NCI-H2081 (cell line): ENCODE measurements around the gene DHX40.
"Not testable (repeated sequence)": the region's sequence is repeated elsewhere in the genome, so short reads cannot be mapped to it uniquely, and the experiment has no call there.

Experiments used
- DNase-seq, 2 experiments: peaks; one replicate each; lab custom pipeline; 2025; lab: John Stamatoyannopoulos, UW

DHX40 gene

DNA sequence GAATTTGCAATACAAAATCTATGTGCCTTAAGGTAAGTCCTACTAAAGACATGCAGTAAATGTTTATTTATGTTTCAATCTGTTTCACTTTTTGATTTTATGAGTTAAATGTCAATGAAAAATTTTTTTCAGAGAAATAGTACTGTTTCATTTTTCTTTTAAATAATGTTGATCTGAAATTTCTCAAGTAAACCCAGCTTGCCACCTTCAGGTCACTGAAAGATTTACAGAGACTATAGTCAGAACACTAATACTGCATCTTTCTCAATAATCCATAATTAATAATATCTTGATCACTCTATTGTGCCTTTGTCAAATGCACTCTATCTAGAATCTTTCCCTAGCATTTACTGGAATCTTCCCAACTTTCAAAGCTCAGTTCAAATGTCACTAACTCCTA is 6.5 kb upstream of the DHX40 start:
- DNase-seq, result no peak

- DNase-seq, result peak in 1 of 2 experiments; percentile 2
Observed at GRCh38 chr17:59561042-59561441, 4.4 kb upstream of the DHX40 start.

- peak; percentile 78 to 88 for DNase-seq
Observed at GRCh38 chr17:59565959-59566324, 532 bp downstream of the DHX40 start.

GRCh38 chr17:59569151-59569550 is 3.7 kb downstream of the DHX40 start:
- DNase-seq, result not testable (repeated sequence)

- no peak for DNase-seq
Observed at GRCh38 chr17:59572301-59572924, 7.0 kb downstream of the DHX40 start.

- not testable (repeated sequence) for DNase-seq
Observed at GRCh38 chr17:59584168-59584567, 18.8 kb downstream of the DHX40 start.

- no peak for DNase-seq
Observed at GRCh38 chr17:59600169-59600568, 34.8 kb downstream of the DHX40 start.

DNA sequence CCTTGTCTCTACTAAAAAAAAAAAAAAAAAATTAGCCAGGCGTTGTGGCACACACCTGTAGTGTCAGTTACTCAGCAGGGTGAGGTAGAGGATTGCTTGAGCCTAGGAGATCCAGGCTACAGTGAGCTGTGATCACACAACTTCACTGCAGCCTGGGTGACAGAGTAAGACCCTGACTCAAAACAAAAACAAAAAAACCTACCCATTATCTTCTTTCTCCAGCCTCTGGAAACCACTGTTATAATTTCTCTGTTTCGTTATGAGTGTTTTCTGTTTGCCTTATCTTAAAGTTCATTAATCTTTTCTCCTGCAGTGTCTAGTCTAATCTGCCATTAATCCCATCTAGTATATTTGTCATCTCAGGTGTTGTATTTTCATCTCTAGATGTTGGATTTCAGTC is 35.7 kb downstream of the DHX40 start:
- DNase-seq, result no peak

- DNase-seq, result no peak
Observed at GRCh38 chr17:59607061-59607460, 41.7 kb downstream of the DHX40 start.

DNA sequence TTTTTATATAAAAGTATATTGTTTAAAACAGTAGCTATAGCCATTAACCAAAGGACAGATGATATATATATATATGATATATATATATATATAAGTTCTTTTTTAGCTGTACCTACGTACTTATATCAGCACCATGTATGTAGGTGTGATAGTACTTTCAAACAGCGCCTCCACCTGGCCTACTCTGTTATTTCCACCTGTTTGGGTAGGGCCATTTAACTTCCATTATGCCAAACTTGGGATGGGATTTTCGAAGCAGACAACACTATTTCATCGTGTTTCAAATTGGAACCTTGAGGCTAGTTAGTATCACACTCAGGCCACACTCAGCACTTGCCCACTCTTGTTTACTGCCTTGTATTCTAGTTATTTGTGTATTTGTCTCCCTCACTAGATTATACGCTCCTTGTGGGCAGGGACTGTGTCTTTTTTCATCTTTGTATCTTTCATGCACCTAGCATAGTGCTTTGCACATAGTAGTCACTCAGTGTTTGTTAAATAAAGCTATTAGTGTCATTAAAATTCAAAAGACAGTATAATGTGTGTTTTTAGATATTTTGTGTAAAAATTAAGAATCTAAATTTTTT is 42.5 kb downstream of the DHX40 start:
- DNase-seq, result no peak

GRCh38 chr17:59611503-59611902 is 46.1 kb downstream of the DHX40 start:
- no peak for DNase-seq

DNA sequence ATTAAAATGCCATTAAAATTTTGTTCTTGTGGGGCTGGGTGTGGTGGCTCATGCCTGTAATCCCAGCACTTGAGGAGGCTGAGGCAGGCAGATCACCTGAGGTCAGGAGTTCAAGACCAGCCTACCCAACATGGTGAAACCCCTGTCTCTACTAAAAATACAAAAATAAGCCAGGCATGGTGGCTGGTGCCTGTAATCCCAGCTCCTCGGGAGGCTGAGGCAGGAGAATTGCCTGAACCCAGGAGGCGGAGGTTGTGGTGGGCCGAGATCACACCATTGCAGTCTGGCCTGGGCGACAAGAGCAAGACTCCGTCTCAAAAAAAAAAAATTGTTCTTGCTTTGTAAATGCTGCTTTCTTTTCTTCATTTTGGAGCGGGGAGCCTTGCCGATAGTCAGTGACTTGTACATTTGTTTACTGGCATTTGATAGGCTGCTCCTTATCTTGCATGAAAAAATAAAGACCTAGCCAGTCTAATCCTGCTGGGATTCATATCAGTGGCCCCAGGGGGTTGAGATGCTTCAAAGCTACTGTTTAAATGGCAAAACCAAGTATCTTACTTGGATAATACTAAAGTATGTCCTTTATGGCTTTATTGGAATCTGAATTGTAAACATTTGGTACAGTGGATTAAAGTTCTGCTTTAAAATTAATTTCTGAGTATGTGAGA is 51.0 kb downstream of the DHX40 start:
- DNase-seq, result no peak

DNA sequence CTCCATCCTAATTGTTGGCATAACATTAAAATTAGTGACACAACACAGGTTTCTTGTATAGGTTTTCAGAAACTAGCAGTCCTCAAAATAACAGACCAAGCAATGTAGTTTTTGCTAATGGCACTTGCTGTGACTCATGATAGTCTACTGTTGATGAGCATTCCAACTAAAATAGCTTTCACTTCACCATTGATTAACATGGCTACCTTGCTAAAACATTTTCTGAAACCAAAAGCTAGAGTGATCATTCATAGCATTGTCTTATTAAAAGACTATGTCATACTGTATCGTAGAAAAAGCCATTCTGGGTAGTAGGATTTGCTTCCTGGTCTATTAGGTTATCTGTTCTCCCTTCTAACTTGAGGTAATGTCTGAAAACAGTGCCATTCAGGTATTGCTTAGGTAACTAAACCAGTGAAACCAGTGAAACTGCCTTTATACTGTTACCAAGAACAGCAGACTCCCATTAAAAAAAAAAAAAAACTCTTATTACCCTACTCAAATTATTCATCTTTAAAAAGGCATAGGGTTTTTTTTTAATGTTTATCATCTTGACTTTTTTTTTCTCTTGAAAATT is 51.8 kb downstream of the DHX40 start:
- no peak for DNase-seq

DNA sequence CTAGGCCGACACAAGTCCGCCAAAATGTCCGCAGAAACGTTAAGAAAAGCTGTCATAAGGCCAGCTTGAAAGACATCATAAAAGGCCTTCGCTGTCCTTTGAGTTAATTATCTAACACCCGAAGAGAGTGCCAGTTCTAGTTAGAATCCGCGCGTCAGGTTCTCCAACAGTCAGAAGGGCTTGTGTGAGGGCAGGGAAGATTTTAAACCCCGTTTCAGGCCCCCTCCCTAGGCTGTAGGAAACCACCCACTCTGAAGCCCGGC is 53.6 kb downstream of the DHX40 start:
- no peak for DNase-seq

DNA sequence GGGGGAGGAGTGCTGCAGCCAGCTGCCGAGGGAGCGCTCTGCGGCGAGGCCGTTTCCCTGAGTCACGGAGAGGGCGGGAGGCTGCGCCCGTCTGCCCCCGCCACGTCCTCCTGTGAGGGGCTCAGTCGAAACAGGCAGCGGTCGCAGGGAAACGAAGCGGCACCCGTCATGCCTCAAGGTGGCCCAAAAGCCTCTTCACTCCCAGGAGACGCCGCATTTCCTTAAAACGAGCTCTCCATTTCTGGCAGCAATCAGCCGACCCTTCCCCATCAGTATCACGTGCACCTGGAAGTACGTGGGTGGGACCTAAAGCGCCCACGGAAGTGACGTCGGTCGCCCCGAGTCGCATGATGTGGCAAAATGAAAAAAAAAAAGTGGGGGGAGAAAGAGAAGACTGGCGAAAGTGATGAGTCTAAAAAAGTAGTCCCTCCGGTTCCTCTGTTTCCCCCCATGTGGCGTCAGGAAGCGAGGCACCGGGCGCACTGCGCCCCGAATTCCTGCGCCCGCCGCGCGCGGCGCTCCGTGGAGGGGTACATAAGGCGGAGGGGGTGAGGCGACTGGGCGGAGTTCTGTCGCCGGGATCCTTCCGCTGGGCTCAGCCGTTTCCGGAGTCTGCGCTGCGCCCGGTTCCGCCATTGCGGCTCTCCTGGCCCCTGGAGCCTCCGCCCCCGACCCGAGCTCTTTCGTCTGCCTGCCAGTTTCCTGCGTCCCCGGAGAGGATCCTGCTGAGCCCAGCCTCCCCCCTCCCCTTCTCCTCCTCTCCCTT is 54.1 kb downstream of the DHX40 start, which contains the start of gene CLTC:
Gene CLTC (plus strand): TSS at position 598 of the 766 bp plus-strand sequence. CDS start 237 bp downstream, outside the sequence.
- DNase-seq, result peak; percentile 96 to 98

GRCh38 chr17:59620064-59620359 is 54.6 kb downstream of the DHX40 start:
- DNase-seq, result no peak

DNA sequence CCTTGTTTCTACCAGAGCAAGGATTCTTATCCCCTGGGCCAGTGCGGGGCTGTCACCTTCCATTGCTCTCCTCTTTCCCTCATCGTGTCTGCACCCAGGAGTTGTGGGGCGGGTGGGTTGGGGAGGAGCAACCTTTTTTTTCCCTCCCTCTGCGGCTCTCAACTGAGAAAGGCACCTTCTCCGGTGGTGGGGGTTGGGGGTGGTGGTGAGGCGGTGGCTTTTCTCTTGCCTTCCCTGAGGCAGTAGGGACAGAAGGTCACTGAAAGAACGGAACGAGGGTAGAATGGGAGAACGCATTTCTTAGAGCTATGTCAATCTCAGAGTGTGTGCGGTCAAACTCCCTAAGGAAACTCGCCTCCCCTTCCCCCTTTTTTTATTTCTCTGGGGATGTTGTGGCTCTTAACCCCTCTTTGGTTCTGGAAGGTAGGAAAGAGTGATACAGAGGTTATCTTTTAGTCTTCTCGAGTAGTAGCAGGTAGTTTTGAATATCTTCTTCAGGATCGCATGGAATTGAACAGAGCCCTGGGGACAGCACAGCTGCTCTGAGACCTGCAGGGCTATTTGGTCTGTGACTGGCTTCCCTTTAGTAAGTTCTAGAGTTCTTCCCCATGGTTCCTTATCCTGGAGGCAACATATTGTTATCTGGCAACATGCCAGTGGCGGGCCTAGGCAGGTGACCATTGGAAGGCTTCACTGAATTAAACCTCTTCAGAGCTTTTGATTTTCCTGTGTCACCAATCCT is 55.3 kb downstream of the DHX40 start:
- DNase-seq, result peak; percentile 44 to 65

GRCh38 chr17:59621771-59622170 is 56.4 kb downstream of the DHX40 start:
- DNase-seq, result no peak

DNA sequence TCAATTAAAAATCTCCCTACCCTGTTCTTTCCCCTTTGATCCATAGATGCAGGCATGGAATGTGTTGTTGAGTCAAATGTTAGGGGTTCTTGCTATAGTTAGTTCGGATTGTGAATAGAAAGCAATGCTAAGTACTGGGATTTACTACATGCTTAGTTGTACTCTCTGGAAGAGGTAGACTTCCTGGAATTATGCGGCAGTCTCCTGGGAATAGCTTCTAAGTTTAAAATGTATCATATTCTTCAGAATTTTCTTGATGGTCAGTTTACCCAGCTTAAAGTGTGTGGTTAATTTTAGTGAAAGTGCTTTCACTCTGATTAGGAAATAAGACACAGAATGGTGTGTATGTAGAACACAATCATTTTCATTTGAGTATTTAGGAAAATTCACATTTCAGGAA is 57.7 kb downstream of the DHX40 start:
- DNase-seq, result no peak

GRCh38 chr17:59626756-59627155 is 61.3 kb downstream of the DHX40 start:
- DNase-seq, result no peak

DNA sequence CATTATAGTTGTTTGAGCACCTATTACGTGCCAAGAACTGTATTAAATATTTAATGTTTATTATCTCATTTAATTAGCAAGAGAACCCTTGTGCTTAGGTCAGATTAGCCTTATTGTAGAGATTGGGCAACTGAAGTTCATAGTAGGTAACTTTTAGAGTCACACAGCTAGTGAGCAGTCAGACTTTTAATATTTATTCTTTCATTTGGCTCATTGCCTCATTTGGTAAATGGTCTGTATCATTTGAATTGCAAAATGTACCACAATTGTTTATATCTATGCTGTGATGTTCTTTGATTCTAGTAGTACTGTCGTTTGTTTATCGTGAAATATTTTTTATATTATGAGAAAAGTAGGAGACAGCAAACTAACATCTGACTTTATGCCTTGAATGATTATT is 61.9 kb downstream of the DHX40 start:
- no peak for DNase-seq

DNA sequence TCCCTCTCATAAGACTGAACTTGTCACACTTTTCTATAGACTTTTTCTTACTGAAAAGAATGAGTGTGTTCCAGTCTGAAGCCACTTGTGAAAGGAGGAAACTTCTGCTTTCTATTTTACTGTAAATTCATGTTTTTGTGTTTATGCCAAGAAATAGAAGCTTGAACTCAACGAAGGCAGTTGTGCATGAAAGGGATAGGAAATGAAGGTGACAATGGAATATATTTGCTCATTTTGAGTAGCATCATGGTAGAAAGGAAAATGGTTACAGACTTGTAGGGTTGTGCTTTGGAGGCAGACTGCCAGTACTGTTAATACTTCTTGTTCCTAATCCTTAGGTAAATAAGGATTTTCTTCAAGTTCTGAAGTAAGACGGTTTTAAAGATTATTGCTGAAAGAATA is 62.4 kb downstream of the DHX40 start:
- DNase-seq, result no peak
